ENCODE data around the gene APRT. TPM values are rescaled to one million over a fixed set of nuclear protein-coding genes. Genes with fewer than 3 reads are reported as not detected.
"Not testable (repeated sequence)": the region's sequence is repeated elsewhere in the genome, so short reads cannot be mapped to it uniquely, and the experiment has no call there.

APRT gene
- total RNA-seq, 1 donor from 2014 or later: 53.4 TPM

DNA sequence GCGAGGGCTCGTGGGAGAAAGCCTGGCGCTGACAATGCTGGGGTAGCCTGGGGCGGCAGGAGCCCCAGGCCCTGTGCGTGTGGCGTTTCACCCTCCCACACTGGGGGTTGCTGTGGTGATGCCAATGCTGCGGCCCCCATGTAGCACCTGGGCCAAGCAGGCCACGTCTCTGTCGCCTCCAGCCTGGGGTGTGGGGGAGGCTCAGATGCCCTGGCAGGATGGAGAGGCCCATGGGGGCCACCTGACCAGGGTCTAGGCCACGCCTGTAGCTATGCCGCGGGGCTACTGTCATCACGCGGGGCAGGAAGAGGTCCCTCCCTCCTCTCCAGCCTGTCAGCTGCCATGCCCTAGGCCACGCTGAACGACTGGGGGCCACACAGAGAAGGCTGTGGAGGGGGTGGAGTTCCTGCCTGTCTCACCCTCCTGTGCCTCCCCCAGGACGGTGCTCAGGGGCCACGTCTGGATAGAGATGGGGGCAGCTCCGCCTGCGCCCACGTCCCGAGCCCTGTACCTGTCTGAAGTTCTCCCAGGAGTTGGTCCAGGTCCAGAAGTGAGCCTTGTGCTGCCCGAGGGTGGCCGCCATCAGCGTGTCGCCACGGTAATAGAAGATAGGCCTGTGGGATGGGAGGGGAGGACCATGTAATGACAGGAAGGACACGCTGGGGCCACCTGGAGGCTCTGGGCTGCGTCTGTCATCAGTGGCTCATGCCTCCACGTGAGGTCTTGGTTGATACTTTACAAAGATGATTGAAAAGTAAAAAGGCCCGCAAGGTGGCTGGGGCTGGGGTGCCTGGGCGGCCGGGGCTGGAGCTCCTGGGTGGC lies 12.7 kb upstream of the APRT start:
- Histone ChIP-seq H3K27ac (no peak overlapping the region), H2AFZ (replicated peaks) (no peak overlapping the region), H3K4me3 (no peak overlapping the region), H3K4me1 (no peaks in the 10 kb centered on the region), H3K36me3 (no peaks in the 10 kb centered on the region), H3K79me2 (ENCODE audit: low read depth) (no peaks in the 10 kb centered on the region), H3K9ac (no peak overlapping the region), H3F3A (ENCODE audit: low read depth) (no peaks in the 10 kb centered on the region), H4K20me1 (ENCODE audit: low read depth) (no peaks in the 10 kb centered on the region), H3K4me2 (no peak overlapping the region), H3K27me3 (no peaks in the 10 kb centered on the region), H3K9me3 (ENCODE audit: low read depth) (no peaks in the 10 kb centered on the region)
- peaks cover 5% of the 10 kb centered on the region for H3K27me3 Mint-ChIP-seq (ENCODE audit: insufficient read depth, low read depth)
- no peak overlapping the region for H3K27ac Mint-ChIP-seq
- H3K4me3 Mint-ChIP-seq: no peak overlapping the region
- no peaks in the 10 kb centered on the region for H3K4me1 Mint-ChIP-seq
- TF ChIP-seq EZH2phosphoT487 (IDR thresholded peaks at IDR 0.05) (no peak), EZH2 (IDR thresholded peaks at IDR 0.05) (no peak), CTCF (IDR thresholded peaks at IDR 0.05) (no peak)
- peaks cover 3% of the 10 kb centered on the region for H3K36me3 Mint-ChIP-seq
- no peaks in the 10 kb centered on the region for H3K9me3 Mint-ChIP-seq
- DNase-seq (ENCODE audit: low spot score): no peak

- H3K4me1 ChIP-seq; H3K9ac ChIP-seq; H3K27ac ChIP-seq; H3K4me2 ChIP-seq; H3K4me3 Mint-ChIP-seq; H3K36me3 ChIP-seq; H3F3A ChIP-seq (ENCODE audit: low read depth); H3K9me3 Mint-ChIP-seq; H2AFZ ChIP-seq (replicated peaks); H3K4me3 ChIP-seq; DNase-seq (ENCODE audit: low spot score); H3K36me3 Mint-ChIP-seq; H3K4me1 Mint-ChIP-seq; H4K20me1 ChIP-seq (ENCODE audit: low read depth); H3K27ac Mint-ChIP-seq; H3K79me2 ChIP-seq (ENCODE audit: low read depth); H3K27me3 Mint-ChIP-seq (ENCODE audit: insufficient read depth, low read depth); H3K27me3 ChIP-seq; H3K9me3 ChIP-seq (ENCODE audit: low read depth): not testable (repeated sequence)
Measured at GRCh38 chr16:88823646-88824045, 11.9 kb upstream of the APRT start.

- no peak overlapping the region for H3K9ac ChIP-seq
- Mint-ChIP-seq H3K27me3 (ENCODE audit: insufficient read depth, low read depth) (peaks cover 2% of the 10 kb centered on the region), H3K36me3 (peaks cover 3% of the 10 kb centered on the region), H3K4me1 (peaks cover 3% of the 10 kb centered on the region), H3K4me3 (no peak overlapping the region), H3K9me3 (no peaks in the 10 kb centered on the region), H3K27ac (no peak overlapping the region)
- H4K20me1 ChIP-seq (ENCODE audit: low read depth): no peaks in the 10 kb centered on the region
- no peak for DNase-seq (ENCODE audit: low spot score)
- no peaks in the 10 kb centered on the region for H3K4me1 ChIP-seq
- no peaks in the 10 kb centered on the region for H3K9me3 ChIP-seq (ENCODE audit: low read depth)
- H3K36me3 ChIP-seq: no peaks in the 10 kb centered on the region
- H3K4me3 ChIP-seq: no peak overlapping the region
- no peak overlapping the region for H3K4me2 ChIP-seq
- TF ChIP-seq EZH2 (IDR thresholded peaks at IDR 0.05) (no peak), EZH2phosphoT487 (IDR thresholded peaks at IDR 0.05) (no peak), CTCF (IDR thresholded peaks at IDR 0.05) (no peak)
- no peaks in the 10 kb centered on the region for H3F3A ChIP-seq (ENCODE audit: low read depth)
- no peaks in the 10 kb centered on the region for H3K79me2 ChIP-seq (ENCODE audit: low read depth)
- no peak overlapping the region for H2AFZ ChIP-seq (replicated peaks)
- no peak overlapping the region for H3K27ac ChIP-seq
- no peaks in the 10 kb centered on the region for H3K27me3 ChIP-seq
Measured at GRCh38 chr16:88822281-88823040, 10.7 kb upstream of the APRT start.

Measured in neural progenitor cell (in vitro differentiated cells).